ENCODE results near the gene RPP38. TPM values are rescaled to one million over a fixed set of nuclear protein-coding genes. Genes with fewer than 3 reads are reported as not detected.

The RPP38 gene
- total RNA-seq, 1 donor from 2014 or later: 16.9 TPM

GRCh38 chr10:15075421-15075820 lies 21.7 kb upstream of the RPP38 start:
- Histone ChIP-seq H3K36me3 (no peaks in the 10 kb centered on the region), H3K4me3 (no peak overlapping the region), H3K9me3 (no peaks in the 10 kb centered on the region), H3K27me3 (ENCODE audit: low read depth) (no peaks in the 10 kb centered on the region), H3K27ac (no peak overlapping the region), H3K4me1 (no peaks in the 10 kb centered on the region)
- ATAC-seq: no peak
- TF ChIP-seq CTCF (IDR thresholded peaks at IDR 0.05): no peak
- no peak for DNase-seq
- intact Hi-C loops (cut with DNase I): no loop called here

DNA sequence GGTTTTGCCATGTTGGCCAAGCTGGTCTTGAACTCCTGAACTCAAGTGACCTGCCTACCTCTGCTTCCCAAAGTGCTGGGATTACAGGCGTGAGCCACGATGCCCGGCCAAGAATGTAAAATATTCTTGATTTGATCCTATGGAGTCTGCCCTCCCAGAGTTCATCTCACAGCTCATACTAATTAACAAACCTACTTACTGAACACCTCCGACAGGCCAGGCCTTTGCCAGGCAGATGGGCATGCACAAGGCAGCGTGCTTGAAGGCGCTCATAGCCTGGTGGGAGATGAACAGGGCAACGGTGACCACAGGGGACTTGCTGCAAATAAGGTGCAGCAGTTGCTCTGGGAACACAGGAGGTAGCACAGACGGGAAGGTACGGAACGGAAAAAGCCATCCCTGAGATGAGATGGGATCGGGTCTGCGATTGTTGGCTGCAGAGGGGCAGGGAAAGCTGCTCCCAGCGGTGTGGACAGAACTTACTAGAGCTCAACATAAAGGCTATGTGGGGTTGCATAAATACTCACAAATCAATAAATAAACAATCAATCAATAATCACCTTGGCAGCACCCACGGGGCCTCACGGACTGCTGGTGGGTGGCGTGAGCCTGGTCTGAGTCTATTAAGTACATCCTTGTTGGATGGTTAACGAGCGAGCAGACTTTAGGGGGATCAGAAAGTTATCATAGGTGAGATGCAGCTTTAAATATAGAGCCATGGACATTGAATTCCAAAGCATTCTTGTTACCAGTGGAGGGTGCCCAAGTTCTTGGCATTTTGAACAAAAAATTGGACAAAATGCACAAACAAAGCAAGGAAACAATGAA lies 13.3 kb upstream of the RPP38 start:
- Histone ChIP-seq H3K4me3 (peak overlapping the region; percentile 48), H3K9me3 (no peaks in the 10 kb centered on the region), H3K4me1 (peaks cover 13% of the 10 kb centered on the region), H3K27me3 (ENCODE audit: low read depth) (peaks cover 6% of the 10 kb centered on the region), H3K27ac (peak overlapping the region; percentile 32), H3K36me3 (no peaks in the 10 kb centered on the region)
- no peak for TF ChIP-seq CTCF (IDR thresholded peaks at IDR 0.05)
- intact Hi-C loops (cut with DNase I): no loop called here
- DNase-seq (no peak), ATAC-seq (peak in 1 of 2 donors; percentile 3)

DNA sequence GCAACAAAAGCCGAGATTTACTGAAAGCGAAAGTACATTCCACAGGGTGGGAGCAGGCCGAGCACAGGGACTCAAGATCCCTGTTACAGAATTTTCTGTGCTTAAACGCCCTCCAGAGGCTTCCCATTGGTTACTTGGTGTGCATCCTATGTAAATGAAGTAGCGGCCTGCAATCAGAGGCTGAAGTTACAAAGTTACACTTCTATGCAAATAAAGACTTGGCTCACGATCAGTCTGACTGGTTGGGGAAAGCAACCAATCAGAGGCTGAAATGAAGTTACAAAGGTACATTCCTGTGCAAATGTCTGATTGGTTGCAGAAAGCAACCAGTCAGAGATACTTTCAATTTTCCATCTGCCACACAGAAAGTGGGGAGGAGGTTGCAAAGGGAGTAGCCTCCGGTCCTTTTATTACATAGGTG lies 12.6 kb upstream of the RPP38 start:
- H3K9me3 ChIP-seq: no peaks in the 10 kb centered on the region
- DNase-seq: no peak
- peak overlapping the region; percentile 48 for H3K4me3 ChIP-seq
- intact Hi-C loops (cut with DNase I): no loop called here
- H3K4me1 ChIP-seq: peaks cover 13% of the 10 kb centered on the region
- no peak for TF ChIP-seq CTCF (IDR thresholded peaks at IDR 0.05)
- ATAC-seq: peak; percentile 75 to 78
- peaks cover 6% of the 10 kb centered on the region for H3K27me3 ChIP-seq (ENCODE audit: low read depth)
- H3K36me3 ChIP-seq: no peaks in the 10 kb centered on the region
- H3K27ac ChIP-seq: peak overlapping the region; percentile 32

- Histone ChIP-seq H3K9me3 (no peaks in the 10 kb centered on the region), H3K36me3 (no peaks in the 10 kb centered on the region), H3K27ac (no peak within 1 kb of the TSS), H3K4me3 (peak within 1 kb of the TSS; percentile 72), H3K4me1 (peaks cover 12% of the 10 kb centered on the region), H3K27me3 (ENCODE audit: low read depth) (peaks cover 6% of the 10 kb centered on the region)
- TF ChIP-seq CTCF (IDR thresholded peaks at IDR 0.05): peak; percentile 68
- ATAC-seq (peak; percentile 97 to 98), DNase-seq (peak; percentile 83)
- intact Hi-C loops (cut with DNase I): no loop called here
These were observed 8.5 kb upstream of the RPP38 start, which contains the start of gene ACBD7 for GRCh38 chr10:15088428-15089261. Gene ACBD7, minus strand, starts transcription at chr10:15088776. Its CDS starts 48 bp downstream, at chr10:15088728.

GRCh38 chr10:15091418-15091817 lies 5.7 kb upstream of the RPP38 start:
- intact Hi-C loops (cut with DNase I): no loop called here
- H3K36me3 ChIP-seq: no peaks in the 10 kb centered on the region
- H3K9me3 ChIP-seq: no peaks in the 10 kb centered on the region
- H3K4me3 ChIP-seq: no peak overlapping the region
- H3K4me1 ChIP-seq: peaks cover 10% of the 10 kb centered on the region
- peaks cover 6% of the 10 kb centered on the region for H3K27me3 ChIP-seq (ENCODE audit: low read depth)
- DNase-seq (no peak), ATAC-seq (no peak)
- no peak overlapping the region for H3K27ac ChIP-seq
- TF ChIP-seq CTCF (IDR thresholded peaks at IDR 0.05): no peak

All from lower lobe of right lung (tissue), 2 donors.